KMS-11 (cell line): Measurements from ENCODE around the gene TAS2R43.
"Not testable (repeated sequence)": the region's sequence is repeated elsewhere in the genome, so short reads cannot be mapped to it uniquely, and the experiment has no call there.

Source experiments
- H2AFZ ChIP-seq: fragments of 200-600 bp; sonication (generic); 2 replicates; pipeline ENCODE4 v1.6.1; 2016; ENCODE audit warnings: antibody characterized with exemption, mixed run types, low read depth
- H3K27ac ChIP-seq: fragments of 200-600 bp; sonication (generic); 2 replicates; pipeline ENCODE4 v1.6.1; 2016; ENCODE audit warnings: mild to moderate bottlenecking, mixed run types
- H3K27me3 ChIP-seq: fragments of 200-600 bp; sonication (generic); 2 replicates; pipeline ENCODE4 v1.6.1; 2017; ENCODE audit warnings: mild to moderate bottlenecking, low read depth, mixed run types, moderate library complexity; ENCODE audit not compliant: insufficient read depth
- H3K36me3 ChIP-seq: fragments of 200-600 bp; sonication (generic); 2 replicates; pipeline ENCODE4 v1.6.1; 2017; ENCODE audit warnings: mild to moderate bottlenecking, mixed run types; ENCODE audit not compliant: insufficient read depth
- H3K4me1 ChIP-seq: fragments of 200-600 bp; sonication (generic); 2 replicates; pipeline ENCODE4 v1.6.1; 2016; ENCODE audit warnings: mild to moderate bottlenecking, low read depth, mixed run types; ENCODE audit not compliant: poor library complexity, severe bottlenecking
- H3K4me2 ChIP-seq: fragments of 200-600 bp; sonication (generic); 2 replicates; pipeline ENCODE4 v1.7.0; 2016; ENCODE audit warnings: mild to moderate bottlenecking, mixed run types
- H3K4me3 ChIP-seq: fragments of 200-600 bp; sonication (generic); IDR thresholded peaks from 2 replicates; pipeline ENCODE4 v1.6.1; 2017; ENCODE audit warnings: low read depth, low read length, mixed read lengths; ENCODE audit not compliant: insufficient read depth
- H3K79me2 ChIP-seq: fragments of 200-600 bp; sonication (generic); 2 replicates; pipeline ENCODE4 v1.6.1; 2016; ENCODE audit warnings: low read depth, mixed run types; ENCODE audit not compliant: insufficient read depth
- H3K9ac ChIP-seq: fragments of 200-600 bp; sonication (generic); 2 replicates; pipeline ENCODE4 v1.6.1; 2016; ENCODE audit warnings: mild to moderate bottlenecking, mixed run types
- H4K20me1 ChIP-seq: fragments of 200-600 bp; sonication (generic); 2 replicates; pipeline ENCODE4 v1.6.1; 2016; ENCODE audit warnings: mild to moderate bottlenecking, mixed run types; ENCODE audit not compliant: insufficient read depth
- TF ChIP-seq, protein P1 (sequence below): fragments of 200-600 bp; sonication (generic); conservative IDR thresholded peaks from 2 replicates; pipeline ENCODE4 v1.6.1; 2017; ENCODE audit warnings: low read depth, mild to moderate bottlenecking, antibody characterized with exemption, low read length, moderate library complexity, mixed read lengths

TAS2R43 gene

GRCh38 chr12:11133162-11133561 lies 41.0 kb upstream of the TAS2R43 start:
- H3K27me3 ChIP-seq, result no peaks in the 10 kb centered on the region
- no peak overlapping the region for H3K27ac ChIP-seq
- H3K36me3 ChIP-seq, result no peaks in the 10 kb centered on the region
- TF ChIP-seq, protein P1, sequence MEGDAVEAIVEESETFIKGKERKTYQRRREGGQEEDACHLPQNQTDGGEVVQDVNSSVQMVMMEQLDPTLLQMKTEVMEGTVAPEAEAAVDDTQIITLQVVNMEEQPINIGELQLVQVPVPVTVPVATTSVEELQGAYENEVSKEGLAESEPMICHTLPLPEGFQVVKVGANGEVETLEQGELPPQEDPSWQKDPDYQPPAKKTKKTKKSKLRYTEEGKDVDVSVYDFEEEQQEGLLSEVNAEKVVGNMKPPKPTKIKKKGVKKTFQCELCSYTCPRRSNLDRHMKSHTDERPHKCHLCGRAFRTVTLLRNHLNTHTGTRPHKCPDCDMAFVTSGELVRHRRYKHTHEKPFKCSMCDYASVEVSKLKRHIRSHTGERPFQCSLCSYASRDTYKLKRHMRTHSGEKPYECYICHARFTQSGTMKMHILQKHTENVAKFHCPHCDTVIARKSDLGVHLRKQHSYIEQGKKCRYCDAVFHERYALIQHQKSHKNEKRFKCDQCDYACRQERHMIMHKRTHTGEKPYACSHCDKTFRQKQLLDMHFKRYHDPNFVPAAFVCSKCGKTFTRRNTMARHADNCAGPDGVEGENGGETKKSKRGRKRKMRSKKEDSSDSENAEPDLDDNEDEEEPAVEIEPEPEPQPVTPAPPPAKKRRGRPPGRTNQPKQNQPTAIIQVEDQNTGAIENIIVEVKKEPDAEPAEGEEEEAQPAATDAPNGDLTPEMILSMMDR, result no peak
- H3K9ac ChIP-seq, result no peak overlapping the region
- H4K20me1 ChIP-seq, result no peaks in the 10 kb centered on the region
- no peaks in the 10 kb centered on the region for H3K4me1 ChIP-seq
- no peak overlapping the region for H3K4me2 ChIP-seq
- no peaks in the 10 kb centered on the region; the same call in 1 of the 2 replicates for H3K79me2 ChIP-seq
- no peak overlapping the region for H2AFZ ChIP-seq
- H3K4me3 ChIP-seq, result no peak overlapping the region

GRCh38 chr12:11130999-11131398 lies 38.9 kb upstream of the TAS2R43 start:
- Histone ChIP-seq H3K36me3 (no peaks in the 10 kb centered on the region), H3K27me3 (no peaks in the 10 kb centered on the region), H3K79me2 (no peaks in the 10 kb centered on the region; the same call in 1 of the 2 replicates), H2AFZ (no peak overlapping the region), H3K4me3 (no peak overlapping the region), H3K9ac (no peak overlapping the region), H4K20me1 (no peaks in the 10 kb centered on the region), H3K27ac (no peak overlapping the region), H3K4me2 (no peak overlapping the region), H3K4me1 (no peaks in the 10 kb centered on the region)
- TF ChIP-seq, protein P1, result no peak

DNA sequence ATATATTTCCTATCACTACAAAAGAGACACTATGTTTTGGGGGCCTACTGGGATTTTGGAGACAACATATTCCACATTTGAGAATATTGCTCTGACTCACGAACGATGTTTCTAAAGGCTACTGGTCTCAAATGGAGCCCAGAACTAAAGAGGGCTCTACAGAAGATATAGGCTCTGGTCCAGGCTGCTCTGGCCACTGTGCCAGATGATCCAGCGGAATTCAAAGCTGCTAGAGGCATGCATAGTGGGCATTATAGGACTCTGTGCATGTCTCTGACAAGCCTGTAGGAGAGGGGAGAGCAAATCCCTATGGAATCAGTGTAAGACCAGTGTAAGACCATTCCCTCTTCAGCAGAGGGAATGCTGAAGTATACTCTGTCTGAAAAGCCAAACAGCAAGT lies 38.3 kb upstream of the TAS2R43 start:
- Histone ChIP-seq H3K9ac (no peak overlapping the region), H4K20me1 (no peaks in the 10 kb centered on the region), H3K27me3 (no peaks in the 10 kb centered on the region), H3K79me2 (no peaks in the 10 kb centered on the region; the same call in 1 of the 2 replicates), H3K4me3 (no peak overlapping the region), H2AFZ (no peak overlapping the region), H3K27ac (no peak overlapping the region), H3K4me2 (no peak overlapping the region), H3K4me1 (no peaks in the 10 kb centered on the region), H3K36me3 (no peaks in the 10 kb centered on the region)
- TF ChIP-seq, protein P1, result no peak

GRCh38 chr12:11114130-11114529 lies 22.0 kb upstream of the TAS2R43 start:
- H3K4me3 ChIP-seq, H3K4me1 ChIP-seq, H3K27me3 ChIP-seq, H4K20me1 ChIP-seq, H3K36me3 ChIP-seq, H3K27ac ChIP-seq, H3K9ac ChIP-seq, H2AFZ ChIP-seq, H3K4me2 ChIP-seq: not testable (repeated sequence)
- peaks cover 39% of the 10 kb centered on the region for H3K79me2 ChIP-seq

DNA sequence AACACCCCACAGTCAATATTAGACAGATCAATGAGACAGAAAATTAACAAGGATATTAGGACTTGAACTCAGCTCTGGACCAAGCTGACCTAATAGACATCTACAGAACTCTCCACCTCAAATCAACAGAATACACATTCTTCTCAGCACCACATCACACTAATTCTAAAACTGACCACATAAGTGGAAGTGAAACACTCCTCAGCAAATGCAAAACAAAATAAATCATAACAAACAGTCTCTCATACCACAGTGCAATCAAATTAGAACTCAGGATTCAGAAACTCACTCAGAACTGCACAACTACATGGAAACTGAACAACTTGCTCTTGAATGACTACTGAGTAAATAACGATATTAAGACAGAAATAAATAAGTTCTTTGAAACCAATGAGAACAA lies 19.1 kb upstream of the TAS2R43 start:
- not testable (repeated sequence) for H2AFZ ChIP-seq, H3K4me2 ChIP-seq, H4K20me1 ChIP-seq, H3K9ac ChIP-seq, H3K27me3 ChIP-seq, H3K27ac ChIP-seq, H3K4me3 ChIP-seq, H3K4me1 ChIP-seq, H3K36me3 ChIP-seq
- peaks cover 31% of the 10 kb centered on the region for H3K79me2 ChIP-seq
